Stimulated activated CD4-positive, alpha-beta T cell treated with anti-CD3 and anti-CD28 coated beads, Interleukin-1b, Interleukin-23, amount 100 ng/mL, for 4 hours (primary cell): Measurements from ENCODE around the gene FGB.
A peak's percentile ranks its signal among the peaks of the same experiment; 100 is the strongest.
"Not testable (repeated sequence)": the region's sequence is repeated elsewhere in the genome, so short reads cannot be mapped to it uniquely, and the experiment has no call there.

ENCODE experiments used
- DNase-seq, 2 donors: peaks; one replicate each; pipeline ENCODE4 v3.0.0-alpha.2; 2020; ENCODE audit warnings: low read depth in 2 of 2

FGB gene

GRCh38 chr4:154597281-154597680 is 34.5 kb downstream of the FGB start:
- DNase-seq: not testable (repeated sequence)

- DNase-seq: no peak
These were observed 35.3 kb downstream of the FGB start for GRCh38 chr4:154597798-154598774.

GRCh38 chr4:154602404-154603020 is 39.7 kb downstream of the FGB start:
- no peak for DNase-seq

- DNase-seq: no peak
These were observed 40.5 kb downstream of the FGB start for GRCh38 chr4:154603033-154603943.

GRCh38 chr4:154604696-154605200 is 41.9 kb downstream of the FGB start:
- no peak for DNase-seq

- no peak for DNase-seq
These were observed 44.2 kb downstream of the FGB start for GRCh38 chr4:154606728-154607723.

- DNase-seq: no peak
These were observed 45.8 kb downstream of the FGB start for GRCh38 chr4:154608361-154609252.

GRCh38 chr4:154609532-154609931 is 46.7 kb downstream of the FGB start:
- DNase-seq: no peak

GRCh38 chr4:154610582-154610981 is 47.8 kb downstream of the FGB start:
- DNase-seq: no peak

GRCh38 chr4:154611833-154612232 is 49.0 kb downstream of the FGB start:
- no peak for DNase-seq

GRCh38 chr4:154612472-154613414 is 49.9 kb downstream of the FGB start, which contains the start of gene FGG:
Gene FGG, minus strand, starts transcription at chr4:154612656. Its CDS starts 47 bp downstream, at chr4:154612609.
- no peak for DNase-seq

- no peak for DNase-seq
These were observed 51.5 kb downstream of the FGB start for GRCh38 chr4:154614306-154614705.

GRCh38 chr4:154615211-154615610 is 52.4 kb downstream of the FGB start:
- no peak for DNase-seq

GRCh38 chr4:154616287-154616686 is 53.5 kb downstream of the FGB start:
- DNase-seq: no peak

- DNase-seq: no peak
These were observed 53.9 kb downstream of the FGB start for GRCh38 chr4:154616731-154617130.

- no peak for DNase-seq
These were observed 55.1 kb downstream of the FGB start for GRCh38 chr4:154617820-154618317.

- DNase-seq: peak; percentile 12 to 29
These were observed 56.0 kb downstream of the FGB start for GRCh38 chr4:154618708-154619315.

GRCh38 chr4:154620111-154620510 is 57.3 kb downstream of the FGB start:
- no peak for DNase-seq
